IMR-90 (cell line): Measurements from ENCODE around the gene XPR1. TPM values are rescaled to one million over a fixed set of nuclear protein-coding genes. Genes with fewer than 3 reads are reported as not detected.

Source experiments
- ATAC-seq: fragments of 200-7000 bp; cut with Tn5 transposase; 2 replicates; pipeline ENCODE4 v1.9.1; 2020; ENCODE audit warnings: low read depth, mild to moderate bottlenecking, moderate library complexity
- BruUV-seq: library from RNA; stranded (reverse); fragments of 400-500 nt; replicated peaks from 2 replicates; lab custom pipeline; 2021; lab: Mats Ljungman, UMichigan
- CTCF ChIA-PET: fragments of 300-600 bp; formaldehyde crosslinking; extraction: SDS; loops from one replicate; lab custom pipeline; 2021; ENCODE audit warnings: antibody characterized with exemption; lab: Yijun Ruan, JAX
- POLR2A ChIA-PET: fragments of 300-600 bp; sonication (Branson Sonifier 250); formaldehyde crosslinking; loops from one replicate; lab custom pipeline; 2022; ENCODE audit warnings: antibody characterized with exemption; ENCODE audit not compliant: unreplicated experiment; lab: Charles Lee
- DNase-seq: peaks from one replicate; pipeline ENCODE4 v3.0.0; 2013
- H2AFZ ChIP-seq: replicated peaks from 2 replicates; pipeline ENCODE3; 2013; ENCODE audit warnings: low read length, mild to moderate bottlenecking; ENCODE audit not compliant: poor library complexity
- H2AK5ac ChIP-seq: 2 replicates; pipeline ENCODE4 v1.6.1; 2013; ENCODE audit warnings: low read depth, low read length, inconsistent platforms
- H2AK9ac ChIP-seq: replicated peaks from 2 replicates; pipeline ENCODE3; 2013; ENCODE audit warnings: mild to moderate bottlenecking, low read depth, low read length, moderate library complexity; ENCODE audit not compliant: poor library complexity
- H2BK120ac ChIP-seq: 2 replicates; pipeline ENCODE4 v1.6.1; 2013; ENCODE audit warnings: low read depth, low read length, inconsistent platforms
- H2BK15ac ChIP-seq: 3 replicates; pipeline ENCODE4 v1.6.1; 2013; ENCODE audit warnings: low read depth, low read length, inconsistent platforms
- H2BK20ac ChIP-seq: 2 replicates; pipeline ENCODE4 v1.6.1; 2013; ENCODE audit warnings: low read depth, mild to moderate bottlenecking, inconsistent platforms, low read length, moderate library complexity
- H2BK5ac ChIP-seq: 2 replicates; pipeline ENCODE4 v1.6.1; 2013; ENCODE audit warnings: mild to moderate bottlenecking, low read depth, low read length, inconsistent platforms; ENCODE audit not compliant: poor library complexity, severe bottlenecking
- H3K14ac ChIP-seq: replicated peaks from 2 replicates; pipeline ENCODE4 v1.6.1; 2013; ENCODE audit warnings: low read depth, low read length, inconsistent platforms
- H3K18ac ChIP-seq: 2 replicates; pipeline ENCODE4 v1.6.1; 2013; ENCODE audit warnings: low read depth, low read length, control low read depth
- H3K23ac ChIP-seq: 2 replicates; pipeline ENCODE4 v1.6.1; 2013; ENCODE audit warnings: low read depth, low read length, inconsistent platforms
- H3K27ac ChIP-seq: 2 replicates; pipeline ENCODE4 v1.5.1; 2013; ENCODE audit warnings: mild to moderate bottlenecking, control low read depth, low read length; ENCODE audit not compliant: insufficient read depth
- H3K27me3 ChIP-seq: 2 replicates; pipeline ENCODE4 v1.6.1; 2013; ENCODE audit warnings: low read length; ENCODE audit not compliant: control insufficient read depth, insufficient read depth
- H3K36me3 ChIP-seq: 2 replicates; pipeline ENCODE4 v1.6.1; 2013; ENCODE audit warnings: low read length, mixed read lengths; ENCODE audit not compliant: control insufficient read depth, insufficient read depth
- H3K4ac ChIP-seq: 2 replicates; pipeline ENCODE4 v1.6.1; 2013; ENCODE audit warnings: low read depth, low read length, inconsistent platforms
- H3K4me1 ChIP-seq: 2 replicates; pipeline ENCODE4 v1.6.1; 2013; ENCODE audit warnings: low read length, mixed read lengths; ENCODE audit not compliant: control insufficient read depth, insufficient read depth
- H3K4me2 ChIP-seq: 2 replicates; pipeline ENCODE4 v1.6.1; 2013; ENCODE audit warnings: low read depth, mild to moderate bottlenecking, control low read depth, low read length, moderate library complexity
- H3K4me3 ChIP-seq: 2 replicates; pipeline ENCODE4 v1.5.1; 2013; ENCODE audit warnings: low read depth, mild to moderate bottlenecking, control low read depth, low read length, moderate library complexity; ENCODE audit not compliant: insufficient read depth
- H3K56ac ChIP-seq: 2 replicates; pipeline ENCODE4 v1.6.1; 2013; ENCODE audit warnings: low read length, inconsistent platforms; ENCODE audit not compliant: insufficient read depth; ENCODE audit errors: extremely low read depth
- H3K79me1 ChIP-seq, 2 experiments: 2 replicates each; pipeline ENCODE4 v1.6.1; 2013; ENCODE audit warnings: low read length in 2 of 2, inconsistent platforms in 1 of 2, low read depth in 1 of 2
- H3K9ac ChIP-seq: 2 replicates; pipeline ENCODE4 v1.6.1; 2013; ENCODE audit warnings: low read depth, low read length, control low read depth
- H3K9me1 ChIP-seq: 2 replicates; pipeline ENCODE4 v1.6.1; 2013; ENCODE audit warnings: low read length, inconsistent platforms; ENCODE audit not compliant: insufficient read depth
- H3K9me3 ChIP-seq: 2 replicates; pipeline ENCODE4 v1.6.1; 2013; ENCODE audit warnings: low read length; ENCODE audit not compliant: control insufficient read depth, insufficient read depth
- H4K20me1 ChIP-seq: 2 replicates; pipeline ENCODE4 v1.6.1; 2013; ENCODE audit warnings: low read length, inconsistent platforms; ENCODE audit not compliant: insufficient read depth
- H4K5ac ChIP-seq: 2 replicates; pipeline ENCODE4 v1.6.1; 2013; ENCODE audit warnings: mild to moderate bottlenecking, low read depth, low read length, control low read depth
- H4K8ac ChIP-seq, 2 experiments: 2 replicates each; pipeline ENCODE4 v1.6.1; 2013; ENCODE audit warnings: low read depth in 2 of 2, low read length in 2 of 2, control low read depth in 1 of 2, inconsistent platforms in 1 of 2
- H4K91ac ChIP-seq: 2 replicates; pipeline ENCODE4 v1.6.1; 2013; ENCODE audit warnings: low read depth, low read length, inconsistent platforms; ENCODE audit not compliant: insufficient read depth
- BHLHE40 ChIP-seq: fragments of 150-350 bp; IDR thresholded peaks from 2 replicates; pipeline ENCODE4 v1.6.1; 2016; ENCODE audit warnings: mild to moderate bottlenecking, low read depth, low read length
- CEBPB ChIP-seq: IDR thresholded peaks from 2 replicates; pipeline ENCODE4 v1.6.1; 2012; ENCODE audit warnings: low read depth, low read length, improper control_type of control experiment
- CHD1 ChIP-seq: IDR thresholded peaks from 2 replicates; pipeline ENCODE4 v1.6.1; 2012; ENCODE audit warnings: low read depth, low read length, improper control_type of control experiment
- CTCF ChIP-seq: conservative IDR thresholded peaks from 2 replicates; pipeline ENCODE4 v1.5.1; 2012; ENCODE audit warnings: mild to moderate bottlenecking, low read depth, low read length, improper control_type of control experiment
- ELK1 ChIP-seq: fragments of 150-350 bp; IDR thresholded peaks from 2 replicates; pipeline ENCODE4 v1.6.1; 2016; ENCODE audit warnings: low read depth, mild to moderate bottlenecking, low read length, moderate library complexity, borderline replicate concordance
- FOS ChIP-seq: fragments of 150-350 bp; IDR thresholded peaks from 2 replicates; pipeline ENCODE4 v1.6.1; 2016; ENCODE audit warnings: low read depth, low read length
- MAFK ChIP-seq: IDR thresholded peaks from 2 replicates; pipeline ENCODE4 v1.6.1; 2012; ENCODE audit warnings: low read depth, low read length, improper control_type of control experiment
- MXI1 ChIP-seq: IDR thresholded peaks from 2 replicates; pipeline ENCODE4 v1.6.1; 2012; ENCODE audit warnings: low read depth, mild to moderate bottlenecking, low read length, moderate library complexity, borderline replicate concordance
- NFE2L2 ChIP-seq: fragments of 150-350 bp; IDR thresholded peaks from 2 replicates; pipeline ENCODE4 v1.6.1; 2016; ENCODE audit warnings: low read depth, mild to moderate bottlenecking, low read length
- POLR2A ChIP-seq: IDR thresholded peaks from 2 replicates; pipeline ENCODE4 v1.6.1; 2012; ENCODE audit warnings: mild to moderate bottlenecking, low read depth, low read length
- RAD21 ChIP-seq: IDR thresholded peaks from 2 replicates; pipeline ENCODE4 v1.6.1; 2012; ENCODE audit warnings: low read length, improper control_type of control experiment
- RCOR1 ChIP-seq: IDR thresholded peaks from 2 replicates; pipeline ENCODE4 v1.6.1; 2012; ENCODE audit warnings: mild to moderate bottlenecking, low read length, improper control_type of control experiment; ENCODE audit not compliant: insufficient replicate concordance
- SMC3 ChIP-seq: fragments of 150-350 bp; IDR thresholded peaks from 2 replicates; pipeline ENCODE4 v1.6.1; 2016; ENCODE audit warnings: low read depth, mild to moderate bottlenecking, antibody characterized with exemption, low read length, moderate library complexity
- USF2 ChIP-seq: fragments of 150-350 bp; IDR thresholded peaks from 2 replicates; pipeline ENCODE4 v1.6.1; 2017; ENCODE audit warnings: mild to moderate bottlenecking, antibody characterized with exemption, low read length, low read depth
- dilution Hi-C: fragments of 300-500 bp; cut with HindIII; formaldehyde crosslinking; loops from one replicate; pipeline ENCODE4 v1.14.3; 2018; ENCODE audit warnings: low sequenced_read_pairs; ENCODE audit not compliant: unreplicated experiment
- in situ Hi-C: fragments of 300-500 bp; cut with MboI; formaldehyde crosslinking; loops from 3 replicates; pipeline ENCODE4 v1.14.3; 2019; ENCODE audit warnings: low sequenced_read_pairs, inconsistent platforms, mixed read lengths
- intact Hi-C: fragments of 100-400 bp; cut with micrococcal nuclease; formaldehyde crosslinking; loops from 2 replicates; pipeline ENCODE4 v1.10.0; 2022
- polyA plus RNA-seq, 3 experiments: library from polyadenylated mRNA; depleted of rRNA; stranded (reverse); fragments of >200 nt; gene quantifications; 2 replicates each; pipeline ENCODE4 v1.2.3, GENCODE V29; 2012; ENCODE audit warnings: low replicate concordance in 1 of 3
- total RNA-seq: library from RNA; depleted of rRNA; stranded (reverse); fragments of >200 nt; gene quantifications from 2 replicates; pipeline ENCODE4 v1.2.3, GENCODE V29; 2012

XPR1 gene
- total and polyA plus RNA-seq, 2 of the 4 experiments (the other 2 are of a cell fraction) = 11.8 to 25.1 TPM

- Histone ChIP-seq H3K36me3 (peaks cover 2% of the 10 kb centered on the region; the same call in 1 of the 2 replicates), H2BK20ac (no peak overlapping the region), H2BK15ac (no peak overlapping the region), H2AK5ac (no peak overlapping the region), H2AK9ac (no peak overlapping the region), H3K27ac (no peak overlapping the region), H3K14ac (no peak overlapping the region), H3K18ac (no peak overlapping the region), H3K9ac (no peak overlapping the region), H3K4me2 (no peak overlapping the region), H2BK120ac (no peak overlapping the region), H3K23ac (no peak overlapping the region), H3K27me3 (no peaks in the 10 kb centered on the region), H2BK5ac (no peak overlapping the region), H4K8ac (no peak overlapping the region), H2AFZ (no peak overlapping the region), H3K4me3 (no peak overlapping the region), H3K9me3 (no peaks in the 10 kb centered on the region), H4K5ac (no peak overlapping the region), H4K91ac (no peak overlapping the region), H3K9me1 (no peaks in the 10 kb centered on the region), H3K4ac (no peak overlapping the region), H4K20me1 (peaks cover 5% of the 10 kb centered on the region; the same call in 1 of the 2 replicates), H3K79me1 (peaks cover 20 to 50% of the 10 kb centered on the region in 2 experiments), H3K4me1 (0 out of 2 replicates have a peak, but pooled peaks cover 2% of the 10 kb centered on the region), H3K56ac (no peak overlapping the region)
- no TSS peak for BruUV-seq
- no peak for TF ChIP-seq SMC3
- TF ChIP-seq USF2 = no peak
- TF ChIP-seq ELK1 = no peak
- TF ChIP-seq BHLHE40 = no peak
- no peak for TF ChIP-seq CTCF
- TF ChIP-seq MAFK = no peak
- no peak for TF ChIP-seq RCOR1
- TF ChIP-seq MXI1 = no peak
- TF ChIP-seq FOS = no peak
- TF ChIP-seq POLR2A = no peak
- no peak for TF ChIP-seq CEBPB
- TF ChIP-seq NFE2L2 = no peak
- TF ChIP-seq RAD21 = no peak
- no peak for TF ChIP-seq CHD1
- DNase-seq (no peak), ATAC-seq (no peak)
- intact Hi-C loops (no loop called here), in situ Hi-C loops (no loop called here), dilution Hi-C loops (no loop called here)
- ChIA-PET CTCF (no interaction called here), POLR2A (no interaction called here)
Measured at GRCh38 chr1:180641662-180642061, 9.8 kb downstream of the XPR1 start.
